ENCODE measurements around the gene HMGN2. TPM values are rescaled to one million over a fixed set of nuclear protein-coding genes. Genes with fewer than 3 reads are reported as not detected.

HMGN2 gene
- total RNA-seq (2014; rRNA removed; shearing (Covaris generic)), result 609 and 636 TPM in 2 replicates

DNA sequence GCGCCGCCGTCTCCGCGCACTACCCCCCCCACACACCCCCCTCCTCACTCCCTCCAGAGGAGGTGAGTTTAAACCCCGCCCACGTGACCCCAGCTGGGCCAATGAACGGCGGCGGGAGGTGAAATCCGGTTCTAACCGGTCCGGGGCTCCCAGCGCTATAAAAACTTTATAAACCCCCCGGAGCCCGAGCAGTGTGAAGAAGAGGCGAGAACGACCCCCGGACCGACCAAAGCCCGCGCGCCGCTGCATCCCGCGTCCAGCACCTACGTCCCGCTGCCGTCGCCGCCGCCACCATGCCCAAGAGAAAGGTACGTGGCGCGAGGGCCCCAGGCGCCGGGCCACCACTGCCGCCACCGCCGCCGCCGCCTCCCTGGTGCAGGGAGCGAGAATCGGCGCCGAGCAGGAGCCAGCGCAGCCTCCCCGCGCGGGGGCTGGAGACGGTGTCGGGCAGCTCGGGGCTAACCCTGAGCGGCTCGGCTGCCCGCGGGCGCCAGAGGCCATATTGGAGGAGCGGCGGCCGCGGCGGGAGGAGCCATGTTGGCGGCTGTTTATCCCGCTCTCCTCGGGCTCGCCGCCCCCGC is at the start of gene HMGN2:
HMGN2 (plus strand) TSS at position 121 of the 581 bp plus-strand sequence; CDS start at position 294, 173 bp downstream.

GRCh38 chr1:26431979-26432695 is 40.1 kb upstream of the HMGN2 start, which contains the start of gene DHDDS:
DHDDS (plus strand) TSS chr1:26432321; CDS start chr1:26432946, 625 bp downstream.

Other genes with a start within 250 kb of the HMGN2 start
- gene CEP85, start 238.2 kb upstream of the HMGN2 start, total RNA-seq (2014; rRNA removed; shearing (Covaris generic)), result 24.5 and 25.3 TPM in 2 replicates
- gene SH3BGRL3, start 192.4 kb upstream of the HMGN2 start, total RNA-seq (2014; rRNA removed; shearing (Covaris generic)), result 113 and 170 TPM in 2 replicates
- 13.4 and 16.9 TPM in 2 replicates for gene UBXN11, start 165.8 kb upstream of the HMGN2 start, total RNA-seq (2014; rRNA removed; shearing (Covaris generic))
- 0.41 TPM in 1 of 2 replicates, not detected in the other for gene CD52, start 154.5 kb upstream of the HMGN2 start, total RNA-seq (2014; rRNA removed; shearing (Covaris generic))
- gene CRYBG2, start 118.3 kb upstream of the HMGN2 start, total RNA-seq (2014; rRNA removed; shearing (Covaris generic)), result 0.03 TPM in 1 of 2 replicates, not detected in the other
- not detected in 2 replicates for gene ZNF683, start 99.7 kb upstream of the HMGN2 start, total RNA-seq (2014; rRNA removed; shearing (Covaris generic))
- gene LIN28A, start 61.6 kb upstream of the HMGN2 start, total RNA-seq (2014; rRNA removed; shearing (Covaris generic)), result not detected in 2 replicates
- 31.8 and 39.5 TPM in 2 replicates for gene DHDDS, start 40.1 kb upstream of the HMGN2 start, total RNA-seq (2014; rRNA removed; shearing (Covaris generic))
- gene RPS6KA1, start 57.3 kb downstream of the HMGN2 start, total RNA-seq (2014; rRNA removed; shearing (Covaris generic)), result 51.8 and 60.9 TPM in 2 replicates
- gene ARID1A, start 223.6 kb downstream of the HMGN2 start, total RNA-seq (2014; rRNA removed; shearing (Covaris generic)), result 45.4 and 45.9 TPM in 2 replicates